DMS114 treated with DMSO at 0.1 percent for 48 hours (cell line): ENCODE data around the gene KRT7.
A peak's percentile ranks its signal among the peaks of the same experiment; 100 is the strongest.

Source experiments
- DNase-seq: peaks from one replicate; lab custom pipeline; 2025; ENCODE audit not compliant: unreplicated experiment; lab: John Stamatoyannopoulos, UW

KRT7 gene

DNA sequence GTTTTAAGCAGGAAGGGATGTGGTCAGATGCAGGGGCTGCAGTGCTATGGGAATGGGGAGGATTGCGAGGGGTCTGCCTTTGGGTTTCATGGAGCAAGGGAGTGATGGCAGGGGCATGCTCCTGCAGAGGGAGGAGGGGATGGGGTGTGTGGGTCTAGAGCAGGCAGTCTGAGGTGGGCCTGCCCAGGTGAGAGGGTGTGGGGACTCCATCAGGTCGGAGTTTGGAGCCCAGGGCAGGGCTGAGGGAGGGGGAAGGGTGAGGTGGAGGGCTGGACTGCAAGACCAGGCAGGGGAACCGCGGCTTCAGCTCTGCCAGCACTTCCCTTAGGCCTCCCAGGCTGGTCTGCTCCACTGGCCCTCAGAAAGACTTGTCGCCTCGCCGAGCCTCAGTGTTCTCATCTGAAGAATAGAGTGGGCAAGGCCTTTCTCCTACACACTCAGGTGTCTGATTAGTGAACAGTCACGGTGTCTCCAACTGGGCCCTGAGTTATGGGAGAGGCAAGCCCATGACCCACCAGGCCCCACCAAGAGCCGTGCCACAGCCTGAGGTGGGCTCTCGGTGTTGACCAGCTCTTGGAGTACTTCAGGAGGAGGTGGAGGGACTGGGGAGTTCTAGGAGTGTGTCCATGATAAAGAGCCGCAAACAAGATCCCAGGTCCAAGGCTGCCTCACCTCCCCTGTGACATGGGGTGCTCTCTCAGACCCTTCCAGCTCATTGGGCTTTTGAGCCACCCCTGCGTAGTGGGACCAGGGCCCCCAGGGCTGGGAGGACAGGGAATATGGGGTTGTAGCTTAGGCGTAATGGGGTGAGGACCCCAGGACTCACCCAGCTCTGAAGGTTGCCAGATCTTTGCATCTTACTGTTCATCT is 21.1 kb upstream of the KRT7 start:
- no peak for DNase-seq

DNA sequence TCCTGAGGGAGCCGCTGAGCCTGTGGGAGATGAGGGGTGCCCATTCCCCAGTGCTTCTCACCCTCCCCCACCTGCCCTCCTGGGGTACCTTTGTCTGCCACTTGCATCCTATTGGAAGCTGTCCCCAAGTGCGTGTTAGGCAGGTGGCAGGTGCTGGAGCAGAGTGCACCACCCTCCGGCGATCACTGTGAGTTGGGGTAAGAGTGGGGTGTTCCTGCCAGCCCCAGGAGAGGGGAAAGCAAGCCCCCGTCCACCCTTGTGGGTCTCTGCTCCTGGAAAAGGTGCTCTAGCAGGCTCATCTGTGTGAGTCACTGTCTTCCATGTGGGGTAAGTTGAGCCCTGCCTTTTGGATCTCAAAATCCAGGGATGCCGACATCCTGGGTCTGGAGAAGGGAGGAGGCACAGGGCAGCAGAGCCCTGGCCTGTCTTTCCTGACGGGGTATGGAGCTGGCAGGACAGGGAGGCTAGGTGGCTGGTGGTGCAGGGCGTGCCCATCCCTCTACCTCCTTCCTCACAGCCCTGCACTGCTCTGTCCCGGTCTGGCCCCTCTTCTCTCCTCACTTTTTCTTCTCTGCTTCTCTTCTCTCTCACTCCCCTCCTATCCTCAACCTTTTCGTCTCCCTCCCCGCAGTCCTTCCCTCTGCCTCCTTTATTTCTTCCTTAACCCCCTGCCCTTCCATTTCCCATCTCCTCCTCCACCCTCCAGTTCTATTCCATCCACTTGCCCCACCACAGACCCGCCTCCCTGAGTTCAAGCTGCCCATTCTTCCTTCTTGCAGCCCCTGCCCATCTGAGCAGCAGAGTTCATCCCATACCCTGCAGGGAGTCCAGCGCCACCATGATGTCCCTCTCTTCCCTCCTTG is 20.1 kb upstream of the KRT7 start:
- DNase-seq: no peak

DNA sequence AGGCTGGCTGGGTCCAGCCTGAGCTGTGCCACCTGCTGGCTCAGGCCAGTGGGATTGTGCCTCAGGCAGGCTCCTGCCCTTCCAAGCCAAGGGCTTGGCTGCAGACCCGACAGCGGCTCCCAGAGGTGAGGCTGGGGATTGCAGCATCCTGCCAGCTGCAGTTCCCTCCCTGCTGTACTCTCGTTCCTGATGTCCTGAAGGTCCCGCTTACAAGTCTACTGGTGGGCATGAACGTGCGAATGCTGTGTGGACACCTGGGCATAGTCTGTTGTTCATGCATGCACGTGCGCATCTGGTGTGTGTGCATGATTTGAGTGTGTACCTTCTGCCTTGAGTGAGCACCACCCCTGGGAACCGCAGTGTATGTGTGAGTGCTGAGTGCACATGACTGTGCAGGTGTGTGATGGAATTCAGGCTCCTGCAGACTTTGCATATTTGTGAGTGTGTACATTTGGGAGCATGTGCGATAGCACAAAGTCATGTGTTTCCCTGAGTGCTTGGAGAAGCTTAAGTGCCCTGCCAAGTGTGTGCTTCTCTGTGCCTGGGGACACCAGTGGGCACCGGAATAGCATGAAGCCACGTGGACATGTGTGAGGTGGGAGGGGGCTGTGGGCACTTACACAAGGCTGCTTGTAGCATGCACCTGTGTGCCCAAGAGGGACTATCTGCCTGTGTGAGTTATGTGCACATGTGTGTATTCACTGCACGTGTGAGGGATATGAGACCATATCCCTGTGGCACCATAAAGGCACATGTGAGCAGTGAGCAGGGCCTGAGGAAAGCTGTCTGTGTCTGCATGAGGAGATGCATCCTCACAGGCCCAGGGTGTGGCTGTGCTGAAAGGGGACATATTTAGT is 19.3 kb upstream of the KRT7 start:
- DNase-seq: peak; percentile 28

DNA sequence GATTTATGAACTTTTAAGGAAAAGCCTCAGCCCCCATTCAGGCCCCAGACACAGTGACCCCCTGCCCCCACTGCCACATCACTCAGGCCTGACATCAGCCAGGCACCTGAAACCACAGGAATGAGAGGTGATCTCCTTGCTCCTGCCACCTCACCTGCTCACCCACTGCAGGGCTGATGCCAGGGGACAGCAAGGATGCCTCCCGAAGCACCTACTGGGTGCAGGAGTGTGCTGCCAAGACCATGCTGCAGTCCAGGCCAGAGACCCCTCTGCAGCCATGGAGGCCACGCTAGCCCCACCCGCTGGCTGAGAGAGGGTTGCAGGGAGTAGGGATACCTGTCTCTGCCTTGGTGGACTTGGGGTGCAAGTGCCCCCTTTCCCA is 18.6 kb upstream of the KRT7 start:
- no peak for DNase-seq

DNA sequence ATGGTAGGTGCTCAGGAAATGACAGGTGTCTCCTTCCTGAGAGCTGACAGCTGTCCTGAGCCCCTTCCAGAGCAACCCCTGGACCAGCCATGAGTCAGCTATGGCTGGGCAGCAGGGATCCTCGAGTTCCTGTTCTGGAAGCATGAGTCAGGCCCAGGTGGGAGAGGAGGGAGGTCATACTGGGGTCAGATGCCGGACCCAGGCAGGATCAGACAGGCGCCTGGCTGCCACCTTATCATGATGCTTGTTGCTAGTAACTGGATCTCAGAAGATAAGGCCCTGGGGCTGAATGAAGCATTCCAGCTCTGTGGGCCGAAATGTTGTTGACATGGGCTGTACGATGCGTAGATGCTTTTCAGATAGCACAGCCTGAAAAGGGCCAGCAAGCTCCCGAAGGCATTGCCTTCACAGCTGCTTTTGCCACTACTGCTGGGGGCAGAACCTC is 17.4 kb upstream of the KRT7 start:
- DNase-seq: no peak

DNA sequence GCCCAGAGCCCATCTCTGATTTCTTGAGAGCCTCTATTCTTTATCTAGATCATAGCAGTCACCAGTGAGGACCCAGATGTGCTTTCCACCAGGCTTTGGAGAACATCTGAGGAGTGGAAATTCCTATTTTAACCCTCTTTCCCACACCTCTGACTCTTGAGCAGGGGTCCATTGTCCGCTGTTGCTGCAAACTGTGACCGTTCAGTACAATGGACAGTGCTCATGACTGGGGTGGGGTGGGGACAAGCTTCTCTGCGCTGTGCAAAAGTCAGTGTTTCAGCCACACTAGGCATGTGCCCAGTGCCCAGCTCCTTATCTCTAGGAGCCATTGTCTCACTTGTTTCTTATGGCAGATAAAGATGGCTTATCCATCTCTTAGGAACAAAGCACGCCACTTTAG is 16.9 kb upstream of the KRT7 start:
- DNase-seq: no peak

DNA sequence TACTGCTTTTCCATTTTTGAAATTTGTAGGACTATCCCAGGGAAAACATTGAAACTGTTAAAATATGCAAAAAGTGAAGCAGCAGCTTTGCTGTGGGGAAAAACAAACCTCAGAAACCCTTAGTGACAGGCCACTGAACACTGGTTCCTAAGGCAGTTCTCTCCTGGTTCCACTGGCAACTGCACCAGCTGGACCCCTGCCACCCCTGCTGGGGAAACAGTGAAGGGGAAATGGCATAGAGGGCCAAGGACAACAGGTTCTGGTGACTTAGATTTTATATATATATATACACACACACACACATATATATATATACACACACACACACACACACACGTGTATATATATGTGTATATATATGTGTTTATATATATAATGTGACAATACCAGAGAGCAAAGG is 16.2 kb upstream of the KRT7 start:
- no peak for DNase-seq

DNA sequence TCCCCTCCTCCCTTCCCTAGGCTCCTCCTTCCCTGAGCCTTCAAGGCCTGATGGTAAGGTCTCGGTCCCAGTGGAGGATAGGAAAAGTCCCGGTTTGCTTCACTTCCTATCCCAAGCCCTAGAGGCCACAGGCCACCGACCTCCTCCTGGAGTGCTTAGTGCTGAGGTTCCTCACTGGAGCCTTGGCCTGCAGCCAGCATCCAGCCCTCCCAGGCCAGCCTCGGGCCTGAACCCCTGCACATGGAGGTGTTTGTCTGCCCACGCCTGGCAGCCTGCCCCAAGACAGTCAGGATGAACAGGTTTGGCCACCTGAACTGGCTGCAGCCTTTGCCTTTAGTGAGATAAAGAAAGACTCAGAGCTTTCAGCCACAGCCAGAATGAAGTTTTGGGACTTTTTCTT is 15.8 kb upstream of the KRT7 start:
- no peak for DNase-seq

DNA sequence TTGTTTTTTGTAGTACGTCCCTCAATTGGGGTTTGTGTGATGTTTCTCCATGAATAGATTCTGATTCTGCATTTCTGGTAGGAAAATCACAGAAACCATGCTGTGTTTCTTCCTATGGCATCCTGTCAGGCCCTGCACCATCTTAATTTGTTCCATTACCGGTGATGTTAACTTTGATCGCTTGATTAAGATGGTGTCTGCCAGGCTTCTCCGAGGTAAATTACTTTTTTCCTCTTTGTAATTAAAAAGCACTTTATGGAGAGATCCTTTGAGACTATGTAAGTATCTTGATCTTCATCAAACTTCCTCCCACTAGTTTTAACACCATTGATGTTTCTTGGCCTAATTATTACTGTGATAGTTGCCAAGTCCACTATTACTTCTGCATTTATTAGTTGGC is 15.0 kb upstream of the KRT7 start:
- DNase-seq: no peak

DNA sequence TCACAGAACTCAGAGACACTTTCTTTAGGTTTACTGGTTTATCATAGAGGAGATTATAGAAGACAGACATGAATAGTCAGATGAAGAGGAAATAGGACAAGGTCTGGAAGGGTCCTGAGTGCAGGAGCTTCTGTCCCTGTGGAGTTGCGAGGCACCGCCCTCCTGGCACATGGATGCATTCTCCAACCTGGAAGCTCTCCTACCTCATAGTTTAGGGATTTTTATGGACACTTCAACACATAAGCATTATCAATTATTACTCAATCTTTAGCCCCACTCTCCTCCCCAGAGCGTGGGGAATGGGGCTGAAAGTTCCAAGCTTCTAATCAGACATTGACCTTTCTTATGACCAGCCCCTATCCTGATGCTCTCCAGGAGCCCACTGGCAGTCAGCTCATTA is 12.6 kb upstream of the KRT7 start:
- no peak for DNase-seq

DNA sequence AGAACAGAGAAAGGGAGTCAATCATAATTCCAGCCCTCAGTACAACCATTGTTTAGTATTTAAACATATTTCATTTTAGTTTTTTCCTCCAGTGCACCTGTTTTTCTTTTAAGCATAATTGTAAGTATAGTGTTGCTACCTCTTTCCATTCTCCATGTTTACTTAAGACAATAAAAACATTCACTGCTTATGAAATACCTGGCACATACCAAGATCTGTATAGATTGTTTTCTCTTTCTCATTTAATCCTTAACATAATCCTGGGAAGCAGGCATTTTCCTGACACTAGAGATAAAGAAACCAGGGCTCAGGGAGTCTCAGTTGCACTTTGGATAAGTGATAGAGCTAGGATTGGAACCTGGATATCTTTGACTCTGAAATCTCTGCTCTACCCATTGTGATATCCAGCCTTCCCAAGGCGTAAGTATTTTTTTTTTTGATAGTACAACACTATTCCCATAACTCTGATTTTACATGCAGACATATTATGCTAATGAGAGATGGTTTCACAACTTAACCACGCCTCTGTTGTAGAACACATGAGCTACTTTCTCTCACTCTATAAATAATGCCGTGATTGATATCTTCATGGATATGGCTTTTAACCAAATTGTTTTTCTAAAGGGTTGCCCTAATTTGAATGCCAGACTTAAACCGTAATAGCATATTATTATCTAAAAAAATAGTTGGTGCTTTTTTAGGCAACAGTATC is 11.8 kb upstream of the KRT7 start:
- no peak for DNase-seq

DNA sequence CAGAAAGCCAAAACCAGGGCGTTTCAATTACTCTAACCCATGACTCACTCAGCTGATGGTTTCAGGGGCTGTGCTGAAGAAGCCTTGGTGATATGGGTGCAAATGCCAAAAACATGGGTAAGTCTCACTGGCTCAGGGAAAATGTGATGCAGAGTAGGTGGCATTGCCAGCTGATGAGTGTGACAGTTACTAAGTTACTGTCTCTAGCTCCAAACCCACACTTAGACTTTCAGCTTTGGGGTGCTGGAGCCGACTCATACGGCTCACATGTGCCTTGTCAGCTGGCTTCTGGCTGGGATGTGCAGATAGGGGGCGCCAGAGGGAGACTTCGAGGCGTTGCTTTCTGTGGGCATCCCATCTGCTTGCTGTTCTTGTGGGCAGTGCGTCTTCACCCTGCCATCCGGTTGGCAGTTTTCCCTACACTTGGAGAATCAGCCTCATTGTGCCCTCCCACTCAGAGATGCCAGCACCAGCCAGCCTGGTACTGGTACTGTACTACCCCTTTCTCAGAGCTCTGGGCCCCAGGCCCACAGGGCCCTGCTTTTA is 11.1 kb upstream of the KRT7 start:
- DNase-seq: no peak

DNA sequence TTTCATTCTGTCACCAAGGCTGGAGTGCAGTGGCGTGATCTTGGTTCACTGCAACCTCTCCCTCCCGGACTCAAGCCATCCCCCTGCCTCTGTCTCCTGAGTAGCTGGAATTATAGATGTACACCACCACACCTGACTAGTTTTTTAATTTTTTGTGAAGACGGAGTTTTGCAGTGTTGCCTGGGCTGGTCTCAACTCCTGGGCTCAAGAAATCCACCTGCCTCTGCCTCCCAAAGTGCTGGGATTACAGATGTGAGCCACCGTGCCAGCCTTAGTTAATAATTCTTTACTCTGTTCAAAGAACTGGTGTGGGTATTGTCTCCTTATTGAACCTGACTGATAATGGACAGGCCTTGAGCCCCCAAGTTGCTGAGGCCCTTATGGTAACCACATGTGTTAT is 10.4 kb upstream of the KRT7 start:
- no peak for DNase-seq

DNA sequence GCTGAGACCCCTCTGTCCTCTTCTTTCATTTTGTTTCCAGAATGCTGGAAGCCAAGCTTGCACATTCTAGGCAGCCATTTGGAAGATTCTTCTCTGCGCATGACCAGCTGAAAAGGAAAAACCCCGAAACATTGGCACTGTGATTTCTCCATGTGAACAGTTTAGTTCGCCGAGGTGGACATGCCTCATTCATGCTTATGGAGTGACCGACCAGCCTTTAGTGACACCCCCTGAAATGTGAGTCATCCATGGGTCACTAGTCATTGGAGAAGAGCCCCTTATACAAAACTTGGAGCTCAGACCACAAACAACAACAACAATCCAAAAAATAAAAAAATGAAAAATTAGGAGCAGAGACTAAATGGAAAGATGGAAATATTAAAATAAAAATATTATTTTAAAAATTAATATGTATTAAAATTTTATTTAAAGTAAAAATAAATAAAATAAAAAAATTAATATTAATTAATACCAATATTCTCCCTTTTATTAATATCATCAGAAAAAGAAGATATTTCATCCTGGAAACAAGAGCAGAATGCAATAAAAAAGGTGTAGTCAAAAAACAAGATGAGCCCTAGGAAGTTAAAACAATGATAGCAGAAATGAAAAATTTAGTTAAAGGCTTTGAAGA is 9.5 kb upstream of the KRT7 start:
- no peak for DNase-seq

DNA sequence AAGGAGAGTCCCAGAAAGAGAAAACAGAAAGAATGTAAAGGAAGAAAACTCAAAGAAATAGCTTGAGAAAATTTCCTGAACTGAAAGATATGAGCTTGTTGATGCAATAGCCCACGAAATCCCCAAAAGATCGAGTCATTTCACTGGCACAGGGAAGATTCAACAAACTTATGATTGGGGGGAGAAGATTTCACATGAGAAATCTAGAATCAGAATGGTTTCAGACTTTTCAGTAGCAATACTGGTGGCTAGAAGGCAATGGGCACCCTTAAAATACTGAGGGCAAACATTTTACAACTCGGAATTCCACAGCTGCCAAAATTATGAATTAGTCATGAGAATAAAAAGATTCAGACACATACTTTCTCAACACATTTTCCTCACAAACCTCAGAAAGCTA is 8.9 kb upstream of the KRT7 start:
- DNase-seq: no peak

DNA sequence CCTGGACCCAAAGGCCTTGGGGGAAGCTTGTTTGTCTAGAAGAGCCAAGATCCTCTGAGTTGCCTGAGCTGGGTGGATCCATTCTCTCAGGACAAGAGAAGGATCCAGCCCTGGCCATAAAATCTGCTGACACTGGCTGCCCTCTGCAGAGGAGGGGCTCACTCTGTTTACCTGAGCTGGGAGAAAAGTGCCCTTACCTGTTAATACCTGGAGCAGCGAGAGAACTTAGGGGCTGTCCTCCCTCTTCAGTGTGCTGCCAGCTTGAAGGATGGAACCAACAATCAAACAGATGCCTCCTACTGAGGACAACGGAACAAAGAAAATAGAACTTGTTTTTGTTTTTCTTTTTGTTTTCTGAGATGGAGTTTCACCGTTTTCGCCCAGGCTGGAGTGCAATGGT is 7.3 kb upstream of the KRT7 start:
- no peak for DNase-seq

DNA sequence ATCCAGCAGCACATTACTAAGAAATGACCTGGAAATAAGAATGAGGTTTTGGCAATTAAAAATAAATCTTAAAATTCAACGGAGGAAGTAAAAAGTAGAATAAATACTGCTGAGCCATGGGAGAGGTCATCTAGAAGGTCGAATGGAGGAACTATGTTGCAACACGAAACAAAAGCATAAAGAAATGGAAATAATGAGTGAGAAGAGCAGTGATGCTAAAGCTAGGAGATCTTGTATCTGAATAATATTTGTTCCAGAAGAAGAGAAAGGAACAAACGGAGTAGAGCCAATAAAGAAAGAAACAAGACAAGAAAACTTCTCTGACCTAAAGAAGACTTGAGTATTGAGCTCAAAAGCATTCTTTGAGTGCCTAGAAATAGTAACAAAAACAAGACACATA is 6.6 kb upstream of the KRT7 start:
- DNase-seq: no peak

DNA sequence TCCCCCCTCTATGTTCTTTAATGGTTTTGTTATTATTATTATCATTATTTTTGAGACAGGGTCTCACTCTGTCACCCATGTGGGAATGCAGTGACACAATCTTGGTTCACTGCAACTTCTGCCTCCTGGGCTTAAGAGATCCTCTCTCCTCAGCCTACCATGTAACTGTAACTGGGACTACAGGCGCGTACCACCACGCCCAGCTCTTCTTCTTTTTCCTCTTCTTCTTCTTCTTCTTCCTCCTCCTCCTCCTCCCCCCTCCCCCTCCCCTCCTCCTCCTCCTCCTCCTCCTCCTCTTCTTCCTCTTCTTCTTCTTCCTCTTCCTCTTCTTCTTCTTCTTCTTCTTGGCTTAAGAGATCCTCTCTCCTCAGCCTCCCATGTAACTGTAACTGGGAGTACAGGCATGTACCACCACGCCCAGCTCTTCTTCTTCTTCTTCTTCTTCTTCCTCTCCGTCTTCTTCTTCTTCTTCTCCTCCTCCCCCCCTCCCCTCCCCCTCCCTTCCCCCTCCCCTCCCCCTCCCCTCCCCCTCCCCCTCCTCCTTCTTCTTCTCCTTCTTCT is 5.4 kb upstream of the KRT7 start:
- DNase-seq: no peak

DNA sequence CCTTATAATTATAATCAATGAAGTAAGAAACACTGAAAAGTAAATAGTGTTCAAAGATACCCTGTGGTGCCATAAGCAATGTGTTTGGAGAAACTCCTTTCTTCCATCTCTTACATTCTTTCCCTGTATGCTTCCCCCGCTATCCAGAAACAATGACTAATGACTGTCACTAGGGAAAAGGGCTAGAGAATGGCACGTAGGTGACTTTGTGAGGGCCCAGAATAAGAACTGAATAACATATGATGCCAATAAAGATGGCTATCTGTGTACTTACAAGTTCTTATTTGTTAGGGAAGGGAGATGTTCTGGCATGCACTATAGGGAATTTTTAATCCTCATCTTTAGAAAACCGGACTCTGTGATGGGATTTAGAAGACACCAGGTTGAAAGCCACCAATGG is 4.7 kb upstream of the KRT7 start:
- no peak for DNase-seq

DNA sequence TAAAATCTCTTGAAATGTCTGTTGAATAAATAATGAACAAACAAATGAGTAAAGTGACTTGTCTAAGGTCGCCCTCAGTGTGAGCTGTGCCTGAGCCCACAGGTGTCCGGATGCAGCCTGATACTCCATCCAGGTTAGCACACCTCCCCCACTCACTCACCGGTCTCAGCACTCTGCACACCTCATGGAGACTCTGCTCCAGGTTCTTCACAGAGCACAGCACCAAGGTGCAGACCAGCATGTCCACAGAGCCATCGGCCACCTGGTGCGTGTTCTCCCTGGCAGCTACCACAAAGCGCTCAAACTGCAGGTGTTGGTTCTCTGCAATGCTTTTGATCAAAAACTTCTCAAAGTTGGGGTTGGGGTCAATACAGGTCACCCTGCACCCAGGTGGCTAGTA is 4.1 kb upstream of the KRT7 start:
- DNase-seq: no peak
